T-cell (primary cell): ENCODE results near the gene RAPGEF3. TPM values are rescaled to one million over a fixed set of nuclear protein-coding genes. Genes with fewer than 3 reads are reported as not detected.
A peak's percentile ranks its signal among the peaks of the same experiment; 100 is the strongest.

Experiments used
- ATAC-seq, 4 experiments: fragments of 200-7000 bp in 3 of 4; fragments of 150-1000 bp in 1 of 4; cut with Tn5 transposase; replicated peaks in 1 of 4; 1 replicate in 3 of 4; 2 replicates in 1 of 4; pipeline ENCODE4 v1.10.0; 2021; ENCODE audit warnings: moderate library complexity in 3 of 4, mild to moderate bottlenecking in 2 of 4, moderate number of reproducible peaks in 1 of 4
- CTCF ChIA-PET, 2 donors: fragments of 300-600 bp; sonication (Branson Sonifier 250); formaldehyde crosslinking; loops; one replicate each; lab custom pipeline; 2022; ENCODE audit warnings: antibody characterized with exemption in 2 of 2; lab: Charles Lee
- POLR2A ChIA-PET, 2 donors: fragments of 300-600 bp; sonication (Branson Sonifier 250); formaldehyde crosslinking; loops; one replicate each; lab custom pipeline; 2022; ENCODE audit warnings: antibody characterized with exemption in 2 of 2; lab: Charles Lee
- DNase-seq, 35 experiments: peaks; one replicate each; pipeline versions ENCODE4 v3.0.0 to v3.0.0-alpha.2; 2013 to 2023
- H3K27ac ChIP-seq: one replicate; pipeline ENCODE4 v1.5.1; 2013; ENCODE audit warnings: low read length
- H3K27me3 ChIP-seq, 2 experiments: replicated peaks in 1 of 2; 1 replicate in 1 of 2; 2 replicates in 1 of 2; pipeline versions ENCODE4 v1.6.1 to v1.7.0; 2013; ENCODE audit warnings: low read length in 1 of 2, mixed read lengths in 1 of 2; ENCODE audit not compliant: control insufficient read depth in 2 of 2, insufficient read depth in 2 of 2; ENCODE audit errors: extremely low read depth in 1 of 2
- H3K36me3 ChIP-seq, 2 donors: 1 replicate in 1 of 2; 2 replicates in 1 of 2; pipeline versions ENCODE4 v1.6.1 to v1.7.0; 2013; ENCODE audit warnings: low read length in 1 of 2; ENCODE audit not compliant: control insufficient read depth in 2 of 2, insufficient read depth in 1 of 2; ENCODE audit errors: extremely low read depth in 1 of 2
- H3K4me1 ChIP-seq, 2 experiments: 1 replicate in 1 of 2; 2 replicates in 1 of 2; pipeline versions ENCODE4 v1.6.1 to v1.7.0; 2013; ENCODE audit warnings: low read length in 2 of 2, mixed read lengths in 1 of 2; ENCODE audit not compliant: insufficient read depth in 2 of 2, control insufficient read depth in 1 of 2; ENCODE audit errors: extremely low read depth in 1 of 2
- H3K4me3 ChIP-seq, 2 donors: 1 replicate in 1 of 2; 2 replicates in 1 of 2; pipeline versions ENCODE4 v1.5.1 to v1.7.0; 2013; ENCODE audit warnings: mild to moderate bottlenecking in 2 of 2, low read length in 1 of 2, moderate library complexity in 1 of 2; ENCODE audit not compliant: control insufficient read depth in 1 of 2; ENCODE audit errors: extremely low read depth in 1 of 2
- H3K9me3 ChIP-seq: 2 replicates; pipeline ENCODE4 v1.7.0; 2013
- H3K27ac Mint-ChIP-seq, 2 donors: one replicate each; pipeline ENCODE4 v1.8.0; 2020 to 2021; ENCODE audit warnings: mild to moderate bottlenecking in 2 of 2, mixed read lengths in 2 of 2
- H3K27me3 Mint-ChIP-seq, 2 donors: one replicate each; pipeline ENCODE4 v1.8.0; 2021 to 2022; ENCODE audit warnings: mixed read lengths in 2 of 2
- H3K36me3 Mint-ChIP-seq: one replicate; pipeline ENCODE4 v1.8.0; 2021; ENCODE audit warnings: mixed read lengths
- H3K4me1 Mint-ChIP-seq, 3 donors: one replicate each; pipeline ENCODE4 v1.8.0; 2020 to 2022; ENCODE audit warnings: mixed read lengths in 3 of 3, mild to moderate bottlenecking in 1 of 3
- H3K4me3 Mint-ChIP-seq, 3 donors: one replicate each; pipeline ENCODE4 v1.8.0; 2020 to 2022; ENCODE audit warnings: mild to moderate bottlenecking in 3 of 3, mixed read lengths in 3 of 3, moderate library complexity in 3 of 3
- H3K9me3 Mint-ChIP-seq, 3 donors: one replicate each; pipeline ENCODE4 v1.8.0; 2020 to 2022; ENCODE audit warnings: mixed read lengths in 3 of 3
- WGBS: methylation state at CpG from one replicate; pipeline ENCODE4 v1.1.5; 2013; ENCODE audit warnings: missing lambda C conversion rate; ENCODE audit not compliant: insufficient coverage; 5-methylcytosine and 5-hydroxymethylcytosine counted together
- total RNA-seq, 35 experiments: library from RNA in 6 of 35; stranded (reverse) in 6 of 35; fragments of 120-200 nt in 1 of 35; gene quantifications; one replicate each; pipeline versions ENCODE4 v1.2.1 to v1.2.4 and lab custom pipeline; 2013 to 2026

Gene RAPGEF3
- total RNA-seq, 5 donors from 2014 or later (not counting 1 experiment from before 2014, with no cell fraction given): 0.25 to 0.99 (median 0.82) TPM

- Mint-ChIP-seq H3K36me3 (peaks cover 61% of the 10 kb centered on the region), H3K4me3 (no peak overlapping the region), H3K4me1 (no peaks in the 10 kb centered on the region), H3K27ac (peak overlapping the region in 1 of 2 donors; percentile 22), H3K9me3 (no peaks in the 10 kb centered on the region), H3K27me3 (no peaks in the 10 kb centered on the region)
- 95% methylated on average over 12 of the region's 14 CpGs for WGBS
- Histone ChIP-seq H3K4me1 (no peaks in the 10 kb centered on the region), H3K36me3 (peaks cover 42 to 99% of the 10 kb centered on the region in 2 donors), H3K27me3 (no peaks in the 10 kb centered on the region), H3K4me3 (no peak overlapping the region), H3K9me3 (no peaks in the 10 kb centered on the region), H3K27ac (no peak overlapping the region)
- DNase-seq (no peak), ATAC-seq (no peak)
- POLR2A ChIA-PET: no interaction called here
- CTCF ChIA-PET: no interaction called here
Observed at GRCh38 chr12:47787596-47788319, 29.1 kb upstream of the RAPGEF3 start.

- no peaks in the 10 kb centered on the region for H3K27me3 Mint-ChIP-seq
- Histone ChIP-seq H3K36me3 (peaks cover 42 to 91% of the 10 kb centered on the region in 2 donors), H3K4me1 (no peaks in the 10 kb centered on the region), H3K27ac (no peak overlapping the region), H3K4me3 (no peak overlapping the region), H3K27me3 (no peaks in the 10 kb centered on the region), H3K9me3 (no peaks in the 10 kb centered on the region)
- no peak overlapping the region for H3K4me3 Mint-ChIP-seq
- H3K4me1 Mint-ChIP-seq: no peaks in the 10 kb centered on the region
- DNase-seq (no peak), ATAC-seq (no peak)
- 97% methylated on average over 8 of the region's 10 CpGs for WGBS
- peak overlapping the region; percentile 31 to 39 for H3K27ac Mint-ChIP-seq
- ChIA-PET POLR2A (no interaction called here), CTCF (interaction anchor here in 1 of 2 donors (0.7 kb wide), 1 partner anchor 45 kb away, joined by 3 read pairs; no protein-coding TSS in a partner anchor)
- H3K36me3 Mint-ChIP-seq: peaks cover 60% of the 10 kb centered on the region
- no peaks in the 10 kb centered on the region for H3K9me3 Mint-ChIP-seq
Observed at GRCh38 chr12:47786662-47787280, 28.1 kb upstream of the RAPGEF3 start.

- H3K27ac Mint-ChIP-seq: peak overlapping the region; percentile 31 to 52
- WGBS: 88% methylated on average over 10 of the region's 11 CpGs
- Histone ChIP-seq H3K27me3 (no peaks in the 10 kb centered on the region), H3K4me3 (no peak overlapping the region), H3K36me3 (peaks cover 43 to 85% of the 10 kb centered on the region in 2 donors), H3K27ac (no peak overlapping the region), H3K9me3 (no peaks in the 10 kb centered on the region), H3K4me1 (no peaks in the 10 kb centered on the region)
- ChIA-PET CTCF (interaction anchor here (0.6 to 1.8 kb wide), 4 partner anchors 15 to 68 kb away, joined by 3 to 5 read pairs (median 3); no protein-coding TSS in a partner anchor), POLR2A (no interaction called here)
- DNase-seq: no peak
- no peaks in the 10 kb centered on the region for H3K9me3 Mint-ChIP-seq
- no peaks in the 10 kb centered on the region for H3K4me1 Mint-ChIP-seq
- no peaks in the 10 kb centered on the region for H3K27me3 Mint-ChIP-seq
- ATAC-seq: no peak
- peaks cover 56% of the 10 kb centered on the region for H3K36me3 Mint-ChIP-seq
- no peak overlapping the region for H3K4me3 Mint-ChIP-seq
Observed at GRCh38 chr12:47785887-47786661, 27.4 kb upstream of the RAPGEF3 start.

- Mint-ChIP-seq H3K4me3 (no peak overlapping the region), H3K27ac (peak overlapping the region in 1 of 2 donors; percentile 52), H3K36me3 (peaks cover 48% of the 10 kb centered on the region), H3K9me3 (no peaks in the 10 kb centered on the region), H3K27me3 (no peaks in the 10 kb centered on the region), H3K4me1 (no peaks in the 10 kb centered on the region)
- Histone ChIP-seq H3K27ac (no peak overlapping the region), H3K4me1 (no peaks in the 10 kb centered on the region), H3K36me3 (peaks cover 46 to 77% of the 10 kb centered on the region in 2 donors), H3K4me3 (no peak overlapping the region), H3K9me3 (no peaks in the 10 kb centered on the region), H3K27me3 (no peaks in the 10 kb centered on the region)
- no peak for ATAC-seq
- WGBS: 84% methylated on average over 9 of the region's 15 CpGs
- DNase-seq: no peak
- ChIA-PET CTCF (interaction anchor here (0.6 to 1.8 kb wide), 6 partner anchors 16 to 1506 kb away, joined by 3 to 5 read pairs (median 3); no protein-coding TSS in a partner anchor), POLR2A (no interaction called here)
Observed at GRCh38 chr12:47785036-47785886, 26.6 kb upstream of the RAPGEF3 start.

- no peak overlapping the region for H3K27ac ChIP-seq
- H3K27ac Mint-ChIP-seq: no peak overlapping the region
- CTCF ChIA-PET: interaction anchor here in 1 of 2 donors (0.6 to 1.8 kb wide), 3 partner anchors 14 to 99 kb away, joined by 3 to 9 read pairs (median 5); no protein-coding TSS in a partner anchor
- no peak for DNase-seq
- 98% methylated on average over 10 of the region's 20 CpGs for WGBS
- peaks cover 45% of the 10 kb centered on the region for H3K36me3 Mint-ChIP-seq
- peaks cover 44 to 65% of the 10 kb centered on the region in 2 donors for H3K36me3 ChIP-seq
- POLR2A ChIA-PET: no interaction called here
- H3K27me3 ChIP-seq: no peaks in the 10 kb centered on the region
- H3K4me3 ChIP-seq: no peak overlapping the region
- peaks cover 3 to 4% (median 4%) of the 10 kb centered on the region in 3 donors for H3K4me1 Mint-ChIP-seq
- no peaks in the 10 kb centered on the region for H3K9me3 Mint-ChIP-seq
- no peaks in the 10 kb centered on the region for H3K9me3 ChIP-seq
- H3K4me1 ChIP-seq: peaks cover 0 to 6% of the 10 kb centered on the region in 2 experiments
- no peak overlapping the region for H3K4me3 Mint-ChIP-seq
- no peak for ATAC-seq
- H3K27me3 Mint-ChIP-seq: no peaks in the 10 kb centered on the region
Observed at GRCh38 chr12:47783821-47784819, 25.4 kb upstream of the RAPGEF3 start.
